ENCODE data around the gene SVBP.

Gene SVBP

GRCh38 chr1:42759114-42759513, 58.1 kb downstream of the SVBP start:
- peak; percentile 47 to 55 for DNase-seq

- DNase-seq: peak; percentile 37 to 49
Observed at GRCh38 chr1:42758641-42759040, 58.6 kb downstream of the SVBP start.

GRCh38 chr1:42757892-42758275, 59.3 kb downstream of the SVBP start:
- DNase-seq: no peak
